ENCODE measurements around the gene RNU5B-1. TPM values are rescaled to one million over a fixed set of nuclear protein-coding genes. Genes with fewer than 3 reads are reported as not detected.

Gene RNU5B-1
- total RNA-seq: not detected in 2 replicates

DNA sequence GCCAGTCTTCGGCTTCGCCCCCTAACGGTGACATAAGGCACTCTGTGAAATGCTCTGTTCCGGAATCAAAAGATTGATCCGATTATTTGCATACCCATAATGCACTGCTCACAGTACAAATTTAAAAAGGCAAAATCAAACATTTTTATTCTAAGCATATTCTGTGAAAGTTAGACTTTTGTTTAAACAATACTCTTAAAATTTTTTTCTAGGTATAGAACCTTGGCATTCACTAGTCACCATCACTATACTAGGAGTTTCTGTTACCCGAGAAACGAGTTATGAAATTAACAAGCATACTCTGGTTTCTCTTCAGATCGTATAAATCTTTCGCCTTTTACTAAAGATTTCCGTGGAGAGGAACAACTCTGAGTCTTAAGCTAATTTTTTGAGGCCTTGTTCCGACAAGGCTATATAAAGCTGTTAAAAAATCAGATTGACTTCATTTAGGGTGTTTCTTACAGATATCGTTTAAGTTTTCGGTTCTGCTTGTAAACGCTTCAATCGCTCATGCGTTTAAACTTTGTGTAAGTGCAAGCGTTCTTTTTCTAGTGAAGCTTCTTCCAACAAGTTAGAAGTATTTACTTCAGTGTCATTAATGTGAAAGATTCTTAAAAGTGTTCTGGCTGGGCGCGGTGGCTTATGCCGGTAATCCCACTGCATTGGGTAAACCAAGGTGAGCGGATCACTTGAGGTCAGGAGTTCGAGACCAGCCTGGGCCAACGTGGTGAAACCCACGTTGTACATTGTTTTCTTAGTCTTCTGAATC lies at the start of gene RNU5B-1:
Gene RNU5B-1 (plus strand): TSS at position 297 of the 769 bp plus-strand sequence.

DNA sequence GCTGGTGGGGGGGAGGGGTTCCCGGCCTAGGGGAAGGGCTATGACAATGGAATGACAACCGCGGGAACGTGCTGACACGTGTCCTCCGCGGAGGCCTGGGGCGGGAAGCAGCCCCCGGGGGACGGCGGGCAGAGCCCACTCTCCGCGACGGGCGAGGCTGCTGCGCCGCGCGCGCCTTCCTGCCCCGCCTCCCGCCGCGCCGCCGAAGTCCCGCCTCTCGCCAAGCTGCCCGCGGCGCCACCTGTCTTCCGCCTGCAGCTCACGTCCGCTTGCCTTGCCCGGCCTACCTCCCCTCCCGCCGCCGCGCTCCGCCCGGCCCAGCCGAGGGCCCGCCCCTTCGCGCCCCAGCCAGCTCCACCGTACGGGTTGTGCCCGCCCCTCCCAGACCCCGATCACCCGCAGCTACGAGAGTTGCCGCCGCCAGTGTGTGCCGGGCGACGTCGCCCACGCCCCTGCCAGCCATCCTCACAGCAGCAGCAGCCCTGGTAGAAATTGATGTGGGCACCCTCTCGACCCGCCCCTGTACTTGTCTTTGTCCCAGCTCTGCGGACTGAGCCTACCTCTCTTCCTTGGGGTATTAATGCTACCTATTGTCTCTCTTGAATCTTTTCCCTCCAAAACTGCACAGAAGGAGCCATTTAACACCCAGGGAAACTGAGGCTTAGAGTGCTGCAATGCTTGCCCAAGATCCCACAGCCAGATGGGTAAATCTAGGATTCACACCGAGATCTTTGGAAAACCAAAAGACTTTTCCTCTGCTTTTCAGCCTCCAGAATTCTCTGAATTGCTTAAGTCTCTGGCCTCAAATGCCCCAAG lies 17.6 kb upstream of the RNU5B-1 start, which contains the start of gene PARP16:
Gene PARP16 (minus strand): TSS at position 180 of the 816 bp plus-strand sequence. CDS start 457 bp downstream, outside the sequence.

Other genes starting within 250 kb of the RNU5B-1 start
- gene RASL12, start 236.7 kb upstream of the RNU5B-1 start, total RNA-seq: not detected in 2 replicates
- not detected in 2 replicates for gene KBTBD13, start 227.9 kb upstream of the RNU5B-1 start, total RNA-seq
- gene UBAP1L, start 189.5 kb upstream of the RNU5B-1 start, total RNA-seq: 0.34 and 2.5 TPM in 2 replicates
- 14.0 and 17.9 TPM in 2 replicates for gene PDCD7, start 170.9 kb upstream of the RNU5B-1 start, total RNA-seq
- gene CLPX, start 119.3 kb upstream of the RNU5B-1 start, total RNA-seq: 62.2 and 88.3 TPM in 2 replicates
- gene CILP, start 93.2 kb upstream of the RNU5B-1 start, total RNA-seq: under 0.01 and 0.07 TPM in 2 replicates
- 2.1 and 5.0 TPM in 2 replicates for gene PARP16, start 17.8 kb upstream of the RNU5B-1 start, total RNA-seq
- not detected in 2 replicates for gene RNU5A-1, start 8.6 kb upstream of the RNU5B-1 start, total RNA-seq
- not detected in 2 replicates for gene IGDCC3, start 73.3 kb downstream of the RNU5B-1 start, total RNA-seq
- 0.14 and 0.34 TPM in 2 replicates for gene IGDCC4, start 118.3 kb downstream of the RNU5B-1 start, total RNA-seq
- 42.0 and 50.5 TPM in 2 replicates for gene DPP8, start 213.0 kb downstream of the RNU5B-1 start, total RNA-seq
- gene HACD3, start 225.8 kb downstream of the RNU5B-1 start, total RNA-seq: 68.4 and 95.0 TPM in 2 replicates

Measured in nasal cavity respiratory epithelium epithelial cell of viscerocranial mucosa (primary cell).